ENCODE data around the gene FHAD1.

Gene FHAD1

DNA sequence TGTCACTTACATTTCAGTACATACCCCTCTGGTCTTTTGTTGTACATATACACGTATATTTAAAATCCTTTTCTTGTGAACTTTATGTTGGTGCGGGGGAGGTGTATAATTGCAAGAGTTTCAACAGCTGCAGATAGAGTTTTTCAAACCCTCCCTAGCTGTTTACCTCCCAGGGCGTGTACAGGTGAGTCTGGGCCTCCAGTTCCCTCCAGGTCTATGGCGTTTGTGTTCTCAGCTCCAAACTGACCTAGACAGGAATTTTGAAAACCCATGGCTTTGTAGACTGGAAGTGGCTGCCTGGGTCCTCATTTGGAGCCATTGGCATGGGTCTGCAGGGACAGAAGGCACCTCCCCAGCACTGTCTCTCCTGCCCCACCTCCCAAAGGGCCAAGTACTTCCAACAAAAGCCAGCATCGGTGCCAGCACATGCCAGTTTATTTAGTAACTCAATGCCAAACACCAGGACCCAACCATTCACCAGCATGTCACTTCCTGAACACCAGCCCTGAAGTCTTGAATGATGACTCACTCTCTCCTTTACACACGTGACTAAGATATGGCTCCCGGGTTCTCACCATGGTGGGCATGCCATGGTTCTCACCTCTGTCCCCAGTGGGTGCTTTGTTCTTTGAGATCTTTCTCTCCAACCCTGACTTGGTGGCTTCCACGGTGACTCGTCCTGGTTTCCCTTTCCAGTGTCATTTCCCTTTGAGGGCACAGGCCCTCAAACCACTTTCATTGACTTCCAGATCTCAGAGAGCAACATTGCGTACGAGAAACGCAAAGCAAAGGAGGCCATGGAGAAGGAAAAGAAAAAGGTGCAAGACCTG is 105.3 kb downstream of the FHAD1 start:
- CTCF ChIA-PET: interaction anchor here (1.0 kb wide), 1 partner anchor 29 kb away, joined by 3 read pairs; no protein-coding TSS in a partner anchor
- TF ChIP-seq, protein P1, sequence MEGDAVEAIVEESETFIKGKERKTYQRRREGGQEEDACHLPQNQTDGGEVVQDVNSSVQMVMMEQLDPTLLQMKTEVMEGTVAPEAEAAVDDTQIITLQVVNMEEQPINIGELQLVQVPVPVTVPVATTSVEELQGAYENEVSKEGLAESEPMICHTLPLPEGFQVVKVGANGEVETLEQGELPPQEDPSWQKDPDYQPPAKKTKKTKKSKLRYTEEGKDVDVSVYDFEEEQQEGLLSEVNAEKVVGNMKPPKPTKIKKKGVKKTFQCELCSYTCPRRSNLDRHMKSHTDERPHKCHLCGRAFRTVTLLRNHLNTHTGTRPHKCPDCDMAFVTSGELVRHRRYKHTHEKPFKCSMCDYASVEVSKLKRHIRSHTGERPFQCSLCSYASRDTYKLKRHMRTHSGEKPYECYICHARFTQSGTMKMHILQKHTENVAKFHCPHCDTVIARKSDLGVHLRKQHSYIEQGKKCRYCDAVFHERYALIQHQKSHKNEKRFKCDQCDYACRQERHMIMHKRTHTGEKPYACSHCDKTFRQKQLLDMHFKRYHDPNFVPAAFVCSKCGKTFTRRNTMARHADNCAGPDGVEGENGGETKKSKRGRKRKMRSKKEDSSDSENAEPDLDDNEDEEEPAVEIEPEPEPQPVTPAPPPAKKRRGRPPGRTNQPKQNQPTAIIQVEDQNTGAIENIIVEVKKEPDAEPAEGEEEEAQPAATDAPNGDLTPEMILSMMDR (conservative IDR thresholded peaks at IDR 0.05; ENCODE audit: low read depth): no peak
- POLR2A ChIA-PET (ENCODE audit: low non-redundant PET): interaction anchor here (0.7 kb wide), 1 partner anchor 11 kb away, joined by 3 read pairs; no protein-coding TSS in a partner anchor
- peak overlapping the region; percentile 74 for H3K27ac ChIP-seq
- DNase-seq (ENCODE audit: low spot score): peak; percentile 95

DNA sequence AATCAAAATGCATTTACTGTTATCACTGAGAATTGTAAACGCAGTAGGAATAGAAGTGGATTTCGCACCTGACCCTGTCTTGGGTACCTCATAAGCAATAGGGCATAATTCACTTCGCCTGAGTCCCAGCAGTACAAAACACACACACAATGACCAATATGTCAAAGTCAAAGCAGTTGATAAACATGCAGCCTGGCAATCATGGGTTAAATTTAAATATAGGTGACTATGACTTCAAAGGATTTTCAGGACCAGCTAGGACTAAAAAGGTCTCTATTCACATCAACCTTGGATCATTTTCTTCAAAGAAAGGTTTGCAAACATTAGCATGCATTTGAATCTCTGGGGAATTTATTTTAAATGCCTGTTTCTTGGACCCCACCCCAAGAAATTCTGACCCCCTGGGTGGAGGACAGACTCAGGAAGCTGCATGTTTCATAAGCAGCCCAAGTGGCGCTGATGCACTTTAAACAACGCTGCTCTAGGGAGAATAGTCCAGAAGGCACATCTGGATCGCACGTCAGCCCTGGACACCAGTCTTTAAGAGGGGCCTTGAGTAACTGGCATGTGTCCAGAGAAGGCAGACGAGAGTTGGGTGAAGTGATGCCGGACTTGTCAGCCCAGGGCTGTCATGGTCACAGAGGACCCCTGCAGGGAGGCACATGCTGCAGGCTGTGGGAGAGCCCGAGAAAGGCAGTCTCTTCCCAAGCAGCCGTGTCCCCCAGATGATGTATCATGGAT is 107.0 kb downstream of the FHAD1 start:
- peak overlapping the region; percentile 54 for H3K27ac ChIP-seq
- no peak for DNase-seq (ENCODE audit: low spot score)
- CTCF ChIA-PET: no interaction called here
- POLR2A ChIA-PET (ENCODE audit: low non-redundant PET): no interaction called here
- TF ChIP-seq, protein P1 (conservative IDR thresholded peaks at IDR 0.05; ENCODE audit: low read depth): no peak

DNA sequence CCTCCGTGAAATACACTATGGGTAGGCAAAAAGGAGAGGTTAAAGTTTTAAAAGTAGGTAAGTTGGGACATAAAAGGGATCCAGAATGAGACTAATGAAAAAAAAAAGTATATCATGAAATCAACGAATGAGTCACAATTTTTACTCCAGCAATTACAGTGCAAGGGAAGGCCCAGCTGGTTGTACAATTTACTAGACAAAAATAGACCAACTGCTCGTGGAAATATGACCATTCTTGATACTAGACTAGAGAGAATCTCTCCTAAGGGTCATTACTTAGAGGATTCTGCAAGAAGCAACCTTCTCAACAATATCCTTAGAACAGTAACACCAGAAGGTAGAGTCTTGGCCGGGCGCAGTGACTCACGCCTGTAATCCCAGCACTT is 107.5 kb downstream of the FHAD1 start:
- DNase-seq (ENCODE audit: low spot score): no peak
- POLR2A ChIA-PET (ENCODE audit: low non-redundant PET): no interaction called here
- CTCF ChIA-PET: no interaction called here
- H3K27ac ChIP-seq: peak overlapping the region; percentile 54
- TF ChIP-seq, protein P1 (conservative IDR thresholded peaks at IDR 0.05; ENCODE audit: low read depth): no peak

DNA sequence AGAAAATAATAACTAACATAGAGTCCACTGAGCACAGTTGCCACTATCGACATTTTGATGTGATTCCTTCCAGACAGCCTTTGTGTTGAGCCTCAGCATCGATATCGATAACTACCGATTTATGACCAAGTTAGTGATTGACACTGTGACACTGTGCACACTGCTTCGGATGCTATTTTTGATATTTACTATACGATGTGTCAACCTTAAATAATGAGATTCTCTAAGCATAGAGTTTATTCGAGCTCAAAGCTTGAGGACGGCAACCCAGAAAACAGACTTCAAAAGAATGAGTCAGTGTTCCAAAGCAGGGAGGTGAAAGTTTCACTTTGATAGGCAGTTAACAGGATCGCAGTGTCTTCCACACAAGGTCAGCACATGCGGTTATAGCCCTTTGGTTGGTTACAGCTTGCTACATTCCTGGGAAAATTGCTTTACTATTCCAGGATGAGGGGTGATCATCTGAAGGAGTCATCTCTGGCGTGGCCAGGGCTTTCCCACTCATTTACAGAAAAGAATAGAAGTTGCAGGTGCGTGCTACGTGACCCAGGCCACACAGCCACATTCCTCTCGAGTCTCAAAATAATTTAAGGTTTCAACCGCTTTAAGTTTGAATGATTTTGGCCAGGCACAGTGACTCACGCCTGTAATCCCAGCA is 109.1 kb downstream of the FHAD1 start:
- DNase-seq (ENCODE audit: low spot score): peak; percentile 52
- TF ChIP-seq, protein P1 (conservative IDR thresholded peaks at IDR 0.05; ENCODE audit: low read depth): no peak
- CTCF ChIA-PET: interaction anchor here (0.7 kb wide), 1 partner anchor 10 kb away, joined by 3 read pairs; no protein-coding TSS in a partner anchor
- H3K27ac ChIP-seq: peak overlapping the region; percentile 48
- POLR2A ChIA-PET (ENCODE audit: low non-redundant PET): no interaction called here

DNA sequence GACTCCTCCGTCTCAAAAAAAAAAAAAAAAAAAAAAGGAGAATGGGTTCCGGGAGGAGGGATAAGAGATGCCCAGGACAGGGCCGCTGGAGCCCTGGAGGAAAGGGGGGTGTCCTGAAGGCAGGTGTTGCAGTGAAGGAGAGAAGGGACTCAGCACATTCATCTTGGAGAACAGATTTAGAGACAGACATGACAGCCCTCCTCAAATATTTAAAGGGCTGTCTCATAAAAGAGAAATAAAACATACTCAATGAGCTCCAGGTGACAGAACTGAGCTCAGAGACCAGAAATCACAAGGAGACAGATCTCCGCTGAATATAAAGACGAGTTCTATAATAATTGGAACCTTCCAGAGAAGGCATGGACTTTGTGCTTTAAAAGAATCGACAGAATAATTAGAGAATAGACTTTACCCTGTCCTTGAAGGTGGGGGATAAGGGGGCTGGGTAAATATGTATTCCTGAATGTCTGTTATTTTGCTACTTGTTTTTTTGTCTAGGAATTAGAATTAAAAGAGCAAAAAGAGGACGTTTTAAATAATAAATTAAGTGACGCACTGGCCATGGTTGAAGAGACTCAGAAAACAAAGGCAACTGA is 110.7 kb downstream of the FHAD1 start:
- ChIA-PET POLR2A (ENCODE audit: low non-redundant PET) (no interaction called here), CTCF (no interaction called here)
- H3K27ac ChIP-seq: no peak overlapping the region
- TF ChIP-seq, protein P1 (conservative IDR thresholded peaks at IDR 0.05; ENCODE audit: low read depth): no peak
- no peak for DNase-seq (ENCODE audit: low spot score)

DNA sequence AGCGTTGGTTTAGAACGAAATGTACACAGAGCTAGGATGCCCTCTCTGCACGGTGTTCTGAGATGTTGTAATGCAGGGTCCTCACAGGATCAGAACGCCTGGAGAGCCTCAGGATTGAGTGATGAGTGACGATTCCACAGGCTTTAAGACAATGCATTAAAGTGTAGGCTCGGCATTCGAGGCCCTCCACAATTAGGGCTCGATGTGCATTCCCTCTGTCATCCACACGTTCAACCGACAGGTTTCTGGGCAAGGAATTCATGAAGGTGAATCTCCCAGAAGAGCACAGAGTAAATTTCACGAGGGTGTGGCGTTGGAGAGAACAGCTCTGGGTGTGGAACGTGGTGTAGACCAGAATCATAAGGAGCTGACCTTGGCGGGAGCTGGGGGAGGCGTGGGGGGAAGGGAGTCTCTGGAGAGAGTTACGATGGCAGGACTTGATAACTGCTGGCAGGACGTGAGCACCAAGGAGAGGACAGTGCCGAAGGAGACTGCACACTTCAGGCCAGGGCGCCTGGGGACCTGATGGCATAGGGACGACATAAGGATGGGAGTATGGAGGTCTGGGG is 111.6 kb downstream of the FHAD1 start:
- ChIA-PET CTCF (no interaction called here), POLR2A (ENCODE audit: low non-redundant PET) (no interaction called here)
- TF ChIP-seq, protein P1 (conservative IDR thresholded peaks at IDR 0.05; ENCODE audit: low read depth): no peak
- DNase-seq (ENCODE audit: low spot score): no peak
- no peak overlapping the region for H3K27ac ChIP-seq

All from RWPE1 (cell line).